Erythroblast (primary cell): ENCODE results near the gene AP2A2.

ENCODE experiments used
- GATA1 ChIP-seq: IDR thresholded peaks from 2 replicates; pipeline ENCODE4 v1.6.1; 2011; ENCODE audit warnings: low read depth, mild to moderate bottlenecking, control low read depth, low read length, moderate library complexity
- POLR2A ChIP-seq: IDR thresholded peaks from 2 replicates; pipeline ENCODE4 v1.6.1; 2011; ENCODE audit warnings: mild to moderate bottlenecking, low read length

DNA sequence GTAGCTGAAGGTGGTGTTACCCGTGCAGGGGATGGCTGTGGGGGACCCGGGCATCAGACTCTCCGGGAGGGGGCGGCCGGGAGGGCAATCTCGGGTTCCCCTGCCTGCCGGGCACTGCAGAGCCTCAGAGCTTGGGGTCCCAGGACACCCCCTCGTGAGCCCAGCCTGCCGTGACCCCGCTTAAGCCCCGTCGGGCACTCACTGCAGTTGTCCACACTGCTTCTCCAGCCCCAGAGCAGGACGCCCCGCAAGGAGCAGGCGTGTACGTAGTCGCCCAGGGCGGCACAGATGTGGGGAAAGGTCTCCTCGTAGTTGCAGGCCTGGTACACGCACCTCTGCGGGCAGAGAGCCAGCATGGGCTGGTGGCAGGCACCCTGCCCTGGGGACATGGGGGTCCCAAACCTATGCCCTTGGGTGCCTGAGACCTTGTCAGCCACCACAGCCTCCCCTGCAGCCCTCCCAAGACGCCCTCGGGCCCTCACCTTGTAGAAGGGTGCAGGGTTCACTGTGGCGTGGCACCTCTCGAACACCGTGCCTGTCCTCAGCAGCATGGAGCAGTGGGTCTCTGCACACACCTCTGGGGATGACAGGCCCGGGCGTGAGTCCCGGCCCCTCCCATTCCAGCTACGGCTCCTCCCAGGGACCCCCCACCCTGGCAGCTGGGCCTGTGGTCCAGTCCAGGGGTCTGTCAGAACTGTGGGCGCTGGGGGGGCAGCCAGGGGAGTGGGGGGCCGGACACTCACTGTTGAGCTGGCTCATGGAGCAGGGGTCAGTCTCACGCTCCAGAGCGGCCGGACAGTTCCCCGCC, 102.0 kb downstream of the AP2A2 start:
- no peak for TF ChIP-seq POLR2A
- no peak for TF ChIP-seq GATA1
